HepG2 (cell line): Measurements from ENCODE around the gene WNT7B.

Source experiments
- E2F1 ChIP-seq: sonication (generic); formaldehyde crosslinking; IDR thresholded peaks from 2 replicates; pipeline ENCODE4 v1.5.0; 2020; ENCODE audit warnings: missing genetic modification reagents
- GATA4 ChIP-seq: sonication (generic); IDR thresholded peaks from 2 replicates; pipeline ENCODE4 v1.6.1; 2016; ENCODE audit warnings: antibody characterized with exemption, low read depth, borderline replicate concordance
- KAT2B ChIP-seq: fragments of 150-350 bp; IDR thresholded peaks from 2 replicates; pipeline ENCODE4 v1.6.1; 2014; ENCODE audit warnings: low read depth, low read length, borderline replicate concordance
- MLX ChIP-seq: IDR thresholded peaks from 2 replicates; pipeline ENCODE4 v1.6.1; 2016
- NBN ChIP-seq: fragments of 450-650 bp; conservative IDR thresholded peaks from 2 replicates; pipeline ENCODE4 v1.6.1; 2017
- NCOA1 ChIP-seq: sonication (generic); formaldehyde crosslinking; IDR thresholded peaks from 2 replicates; pipeline ENCODE4 v1.9.0; 2021; ENCODE audit warnings: missing genetic modification reagents
- NR2C2 ChIP-seq: sonication (generic); formaldehyde crosslinking; IDR thresholded peaks from 2 replicates; pipeline ENCODE4 v1.4.0; 2020; ENCODE audit warnings: missing genetic modification reagents, mild to moderate bottlenecking, moderate library complexity, borderline replicate concordance
- PBX2 ChIP-seq: IDR thresholded peaks from 2 replicates; pipeline ENCODE4 v1.6.1; 2016; ENCODE audit warnings: control low read depth
- RFX5 ChIP-seq: IDR thresholded peaks from 2 replicates; pipeline ENCODE4 v1.6.1; 2011; ENCODE audit warnings: low read depth, low read length, improper control_type of control experiment

- TF ChIP-seq NBN: no peak
- TF ChIP-seq RFX5: no peak
- TF ChIP-seq E2F1 (CRISPR knock-in tag): no peak
- no peak for TF ChIP-seq NR2C2 (CRISPR knock-in tag)
- no peak for TF ChIP-seq MLX (CRISPR knock-in tag)
- no peak for TF ChIP-seq NCOA1 (CRISPR knock-in tag)
- TF ChIP-seq GATA4: no peak
- TF ChIP-seq KAT2B: no peak
- no peak for TF ChIP-seq PBX2
Observed at GRCh38 chr22:46003271-46004091, 26.5 kb upstream of the WNT7B start.
